ENCODE results near the gene TRAFD1. TPM values are rescaled to one million over a fixed set of nuclear protein-coding genes. Genes with fewer than 3 reads are reported as not detected.

TRAFD1 gene
- total RNA-seq, 2 donors from 2014 or later, result 22.8 to 37.2 TPM

GRCh38 chr12:112130441-112130998 lies 5.2 kb downstream of the TRAFD1 start:
- Histone ChIP-seq H3K27ac (peak overlapping the region; percentile 82), H3K36me3 (peaks cover 9% of the 10 kb centered on the region), H3K27me3 (no peaks in the 10 kb centered on the region), H3K9ac (ENCODE audit: low read depth in 2 of 2, low read length in 2 of 2) (peak overlapping the region in 1 of 2 donors; percentile 34), H3K4me1 (peaks cover 24% of the 10 kb centered on the region), H3K9me3 (no peaks in the 10 kb centered on the region), H3K4me3 (peak overlapping the region; percentile 12)
- DNase-seq, result no peak
- TF ChIP-seq CTCF (IDR thresholded peaks at IDR 0.05), result no peak
- intact Hi-C loops (cut with DNase I), result no loop called here

DNA sequence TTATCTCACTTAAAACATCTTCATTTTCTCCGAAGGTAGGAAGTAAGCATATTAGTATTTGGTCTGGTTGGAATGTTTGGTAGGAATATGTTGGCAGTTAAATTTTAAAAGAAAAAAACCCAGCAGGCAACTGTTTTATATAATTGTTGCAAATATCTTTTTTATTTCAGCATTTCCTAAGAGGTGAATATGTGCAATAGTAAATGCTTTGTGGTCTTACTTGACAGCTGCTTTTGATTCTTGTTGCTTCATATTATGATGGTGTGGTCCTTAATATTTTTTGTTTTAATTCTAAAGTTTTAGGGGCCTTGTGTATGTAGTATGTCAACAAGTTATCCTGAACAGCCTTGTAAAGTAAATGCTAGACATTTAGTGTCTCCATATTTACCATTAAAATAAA lies 6.3 kb downstream of the TRAFD1 start:
- peaks cover 15% of the 10 kb centered on the region for H3K36me3 ChIP-seq
- H3K9ac ChIP-seq (ENCODE audit: low read depth in 2 of 2, low read length in 2 of 2), result no peak overlapping the region
- H3K4me1 ChIP-seq, result peaks cover 20% of the 10 kb centered on the region
- no peak overlapping the region for H3K27ac ChIP-seq
- TF ChIP-seq CTCF (IDR thresholded peaks at IDR 0.05), result no peak
- no peak for DNase-seq
- H3K9me3 ChIP-seq, result no peaks in the 10 kb centered on the region
- no peaks in the 10 kb centered on the region for H3K27me3 ChIP-seq
- H3K4me3 ChIP-seq, result no peak overlapping the region
- intact Hi-C loops (cut with DNase I), result no loop called here

DNA sequence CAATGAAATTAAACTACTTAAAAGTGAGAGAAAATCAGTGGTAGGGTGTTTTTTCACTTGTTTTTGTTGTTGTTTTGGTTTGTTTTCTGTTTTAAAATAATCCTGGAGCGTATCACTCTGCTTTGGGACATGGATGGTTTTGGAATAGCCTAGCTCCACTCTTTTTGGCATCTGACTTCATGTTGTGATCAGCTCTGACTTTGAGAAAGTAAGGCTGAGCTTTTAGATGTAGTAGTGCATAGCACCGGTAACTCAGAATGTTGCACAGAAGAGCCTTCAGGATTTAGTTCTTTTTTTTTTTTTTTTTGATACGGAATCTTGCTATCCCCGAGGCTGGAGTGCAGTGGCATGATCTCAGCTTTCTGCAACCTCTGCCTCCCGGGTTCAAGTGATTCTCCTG lies 8.1 kb downstream of the TRAFD1 start:
- no peaks in the 10 kb centered on the region for H3K27me3 ChIP-seq
- H3K9ac ChIP-seq (ENCODE audit: low read depth in 2 of 2, low read length in 2 of 2), result no peak overlapping the region
- H3K4me1 ChIP-seq, result peaks cover 20% of the 10 kb centered on the region
- H3K9me3 ChIP-seq, result no peaks in the 10 kb centered on the region
- TF ChIP-seq CTCF (IDR thresholded peaks at IDR 0.05), result no peak
- peaks cover 20% of the 10 kb centered on the region for H3K36me3 ChIP-seq
- no peak for DNase-seq
- no peak overlapping the region for H3K27ac ChIP-seq
- no peak overlapping the region for H3K4me3 ChIP-seq
- intact Hi-C loops (cut with DNase I), result no loop called here

DNA sequence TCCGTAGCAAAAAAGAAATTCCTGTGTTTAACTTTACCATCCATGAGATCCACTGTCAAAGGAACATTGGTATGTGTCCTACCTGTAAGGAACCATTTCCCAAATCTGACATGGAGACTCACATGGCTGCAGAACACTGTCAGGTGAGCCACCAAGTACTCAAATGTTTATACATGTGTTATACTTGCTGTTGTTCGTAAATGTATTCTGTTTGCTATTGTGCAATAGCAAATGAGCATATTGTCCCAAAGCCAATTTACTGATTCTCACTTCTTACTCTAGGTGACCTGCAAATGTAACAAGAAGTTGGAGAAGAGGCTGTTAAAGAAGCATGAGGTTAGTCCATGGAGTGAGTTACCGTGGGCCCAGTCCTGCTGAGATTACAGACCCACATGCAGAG lies 9.4 kb downstream of the TRAFD1 start:
- no peak for TF ChIP-seq CTCF (IDR thresholded peaks at IDR 0.05)
- H3K4me3 ChIP-seq, result no peak overlapping the region
- DNase-seq, result no peak
- H3K27ac ChIP-seq, result no peak overlapping the region
- peaks cover 14% of the 10 kb centered on the region for H3K4me1 ChIP-seq
- H3K9ac ChIP-seq (ENCODE audit: low read depth in 2 of 2, low read length in 2 of 2), result no peak overlapping the region
- H3K9me3 ChIP-seq, result no peaks in the 10 kb centered on the region
- peaks cover 20% of the 10 kb centered on the region for H3K36me3 ChIP-seq
- H3K27me3 ChIP-seq, result no peaks in the 10 kb centered on the region
- intact Hi-C loops (cut with DNase I), result no loop called here

- Histone ChIP-seq H3K4me3 (no peak overlapping the region), H3K27ac (no peak overlapping the region), H3K9me3 (no peaks in the 10 kb centered on the region), H3K27me3 (no peaks in the 10 kb centered on the region), H3K9ac (ENCODE audit: low read depth in 2 of 2, low read length in 2 of 2) (no peak overlapping the region), H3K4me1 (no peaks in the 10 kb centered on the region), H3K36me3 (peaks cover 24% of the 10 kb centered on the region)
- DNase-seq, result no peak
- no peak for TF ChIP-seq CTCF (IDR thresholded peaks at IDR 0.05)
- intact Hi-C loops (cut with DNase I), result no loop called here
These were observed 15.4 kb downstream of the TRAFD1 start for GRCh38 chr12:112140728-112141127.

All from colonic mucosa (tissue), 4 donors.